Mesothelial cell of epicardium (in vitro differentiated cells): Measurements from ENCODE around the gene SLC16A12. TPM values are rescaled to one million over a fixed set of nuclear protein-coding genes. Genes with fewer than 3 reads are reported as not detected.

Experiments
- DNase-seq, 2 experiments: peaks; one replicate each; pipeline ENCODE4 v3.0.0; 2021; ENCODE audit warnings: low spot score in 2 of 2; ENCODE audit not compliant: unreplicated experiment in 2 of 2
- H3K27ac Mint-ChIP-seq: 2 replicates; pipeline ENCODE4 v1.8.0; 2021; ENCODE audit warnings: mixed read lengths
- H3K27me3 Mint-ChIP-seq: 2 replicates; pipeline ENCODE4 v1.8.0; 2021; ENCODE audit warnings: low read depth, mixed read lengths
- H3K36me3 Mint-ChIP-seq: 2 replicates; pipeline ENCODE4 v1.8.0; 2021; ENCODE audit warnings: mixed read lengths
- H3K4me1 Mint-ChIP-seq: 2 replicates; pipeline ENCODE4 v1.8.0; 2021; ENCODE audit warnings: mixed read lengths
- H3K4me3 Mint-ChIP-seq: 2 replicates; pipeline ENCODE4 v1.8.0; 2021; ENCODE audit warnings: mild to moderate bottlenecking, moderate library complexity, mixed read lengths
- H3K9me3 Mint-ChIP-seq: 2 replicates; pipeline ENCODE4 v1.8.0; 2021; ENCODE audit warnings: mixed read lengths
- CTCF ChIP-seq: fragments of 200-600 bp; sonication (generic); IDR thresholded peaks from one replicate; pipeline ENCODE4 v1.5.0; 2021; ENCODE audit warnings: antibody characterized with exemption; ENCODE audit not compliant: unreplicated experiment
- total RNA-seq: library from RNA; stranded (reverse); gene quantifications from 3 replicates; pipeline ENCODE4 v1.2.1, GENCODE V29; 2021

SLC16A12 gene
- total RNA-seq, 1 donor from 2014 or later, result 3.0 TPM

DNA sequence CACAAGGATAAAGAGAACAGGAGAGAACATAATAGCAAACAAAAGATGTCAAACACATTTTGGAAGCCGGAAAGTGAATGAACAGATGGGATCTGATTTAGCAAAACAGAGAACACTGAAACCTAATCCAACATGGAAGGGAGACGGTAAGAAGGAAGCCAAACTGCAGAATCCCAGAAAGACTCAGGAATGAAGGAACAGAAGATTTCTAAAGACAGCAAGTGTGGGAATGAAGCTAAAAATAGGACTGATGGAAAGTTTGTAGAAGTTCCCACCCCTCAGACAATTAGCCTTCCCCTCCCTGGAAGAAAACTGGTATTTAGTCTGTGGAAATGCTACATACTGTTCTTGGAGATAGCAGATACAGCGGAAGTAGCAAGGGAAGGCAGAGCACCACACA lies 40.8 kb downstream of the SLC16A12 start:
- Mint-ChIP-seq H3K4me3 (no peak overlapping the region), H3K27ac (no peak overlapping the region), H3K36me3 (peaks cover 4% of the 10 kb centered on the region), H3K27me3 (no peaks in the 10 kb centered on the region), H3K9me3 (peaks cover 2% of the 10 kb centered on the region), H3K4me1 (peaks cover 5% of the 10 kb centered on the region)
- DNase-seq, result no peak
- no peak for TF ChIP-seq CTCF

GRCh38 chr10:89494068-89494467 lies 41.3 kb downstream of the SLC16A12 start:
- no peak for DNase-seq
- no peak for TF ChIP-seq CTCF
- H3K4me1 Mint-ChIP-seq, result peaks cover 5% of the 10 kb centered on the region
- no peak overlapping the region for H3K27ac Mint-ChIP-seq
- no peak overlapping the region for H3K4me3 Mint-ChIP-seq
- peaks cover 2% of the 10 kb centered on the region for H3K36me3 Mint-ChIP-seq
- no peaks in the 10 kb centered on the region for H3K9me3 Mint-ChIP-seq
- H3K27me3 Mint-ChIP-seq, result no peaks in the 10 kb centered on the region

DNA sequence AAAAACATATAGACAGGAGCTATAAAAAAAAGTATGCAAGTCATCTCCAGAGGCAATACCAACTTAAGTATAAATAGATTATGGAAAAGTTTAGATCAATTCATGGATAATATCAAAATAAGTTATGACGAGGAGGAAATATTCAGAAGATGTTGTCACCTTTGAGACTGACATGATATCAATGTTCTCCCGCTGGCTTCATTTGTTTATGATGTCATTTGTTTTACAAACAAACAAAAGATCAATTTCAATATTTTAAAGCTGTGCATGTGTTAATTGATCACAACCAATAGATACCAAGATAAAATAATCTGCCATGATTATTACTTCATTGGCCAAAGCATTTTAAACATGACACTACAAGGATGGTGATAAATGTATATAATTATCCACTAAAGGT lies 43.5 kb downstream of the SLC16A12 start:
- no peak overlapping the region for H3K27ac Mint-ChIP-seq
- H3K36me3 Mint-ChIP-seq, result no peaks in the 10 kb centered on the region

GRCh38 chr10:89490596-89491335 lies 44.6 kb downstream of the SLC16A12 start:
- no peak for DNase-seq
- no peaks in the 10 kb centered on the region for H3K27me3 Mint-ChIP-seq
- H3K9me3 Mint-ChIP-seq, result no peaks in the 10 kb centered on the region
- peaks cover 5% of the 10 kb centered on the region for H3K4me1 Mint-ChIP-seq
- no peaks in the 10 kb centered on the region for H3K36me3 Mint-ChIP-seq
- no peak overlapping the region for H3K27ac Mint-ChIP-seq
- no peak overlapping the region for H3K4me3 Mint-ChIP-seq
- TF ChIP-seq CTCF, result no peak

More for the DNA sequence above, 43.5 kb downstream of the SLC16A12 start:
- Mint-ChIP-seq H3K4me3 (no peak overlapping the region), H3K27me3 (no peaks in the 10 kb centered on the region), H3K9me3 (no peaks in the 10 kb centered on the region), H3K4me1 (peaks cover 5% of the 10 kb centered on the region)
- TF ChIP-seq CTCF, result no peak
- DNase-seq, result no peak

DNA sequence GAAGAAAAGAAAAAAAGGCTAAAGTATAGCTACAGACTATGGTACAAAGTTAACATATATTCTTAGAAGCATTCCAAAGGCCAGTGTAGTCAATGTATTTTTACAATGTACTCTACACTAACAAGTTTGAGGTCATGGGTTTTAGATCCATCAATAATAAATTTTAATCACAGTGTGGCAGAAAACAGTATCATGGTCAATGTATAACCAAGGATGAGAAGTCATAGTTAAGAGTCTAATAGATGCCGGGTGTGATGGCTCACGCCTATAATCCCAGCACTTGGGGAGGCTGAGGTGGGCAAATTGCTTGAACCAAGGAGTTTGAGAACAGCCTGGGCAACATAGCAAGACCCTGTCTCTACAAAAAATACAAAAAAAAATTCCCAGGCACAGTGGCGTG lies 53.1 kb downstream of the SLC16A12 start:
- no peak for TF ChIP-seq CTCF
- Mint-ChIP-seq H3K27ac (no peak overlapping the region), H3K9me3 (no peaks in the 10 kb centered on the region), H3K4me3 (no peak overlapping the region), H3K36me3 (no peaks in the 10 kb centered on the region), H3K27me3 (no peaks in the 10 kb centered on the region), H3K4me1 (peaks cover 33% of the 10 kb centered on the region)
- no peak for DNase-seq
